PC-9 (cell line): ENCODE data around the gene CELSR3.

Experiments used
- CTCF ChIP-seq: fragments of 200-600 bp; sonication (generic); conservative IDR thresholded peaks from 2 replicates; pipeline ENCODE4 v1.6.1; 2017; ENCODE audit warnings: mixed run types, antibody characterized with exemption, mild to moderate bottlenecking, moderate library complexity
- EZH2 ChIP-seq: fragments of 200-600 bp; sonication (generic); IDR thresholded peaks from 2 replicates; pipeline ENCODE4 v1.8.0; 2017; ENCODE audit warnings: antibody characterized with exemption, low read depth

GRCh38 chr3:48609088-48610005 lies 53.3 kb downstream of the CELSR3 start, which contains the start of gene UQCRC1:
- TF ChIP-seq CTCF (peak; percentile 60; the same call in 1 of the 2 replicates), EZH2 (no peak)
